ENCODE measurements around the gene TOP3A.
"Not testable (repeated sequence)": the region's sequence is repeated elsewhere in the genome, so short reads cannot be mapped to it uniquely, and the experiment has no call there.

- TF ChIP-seq, protein P1, sequence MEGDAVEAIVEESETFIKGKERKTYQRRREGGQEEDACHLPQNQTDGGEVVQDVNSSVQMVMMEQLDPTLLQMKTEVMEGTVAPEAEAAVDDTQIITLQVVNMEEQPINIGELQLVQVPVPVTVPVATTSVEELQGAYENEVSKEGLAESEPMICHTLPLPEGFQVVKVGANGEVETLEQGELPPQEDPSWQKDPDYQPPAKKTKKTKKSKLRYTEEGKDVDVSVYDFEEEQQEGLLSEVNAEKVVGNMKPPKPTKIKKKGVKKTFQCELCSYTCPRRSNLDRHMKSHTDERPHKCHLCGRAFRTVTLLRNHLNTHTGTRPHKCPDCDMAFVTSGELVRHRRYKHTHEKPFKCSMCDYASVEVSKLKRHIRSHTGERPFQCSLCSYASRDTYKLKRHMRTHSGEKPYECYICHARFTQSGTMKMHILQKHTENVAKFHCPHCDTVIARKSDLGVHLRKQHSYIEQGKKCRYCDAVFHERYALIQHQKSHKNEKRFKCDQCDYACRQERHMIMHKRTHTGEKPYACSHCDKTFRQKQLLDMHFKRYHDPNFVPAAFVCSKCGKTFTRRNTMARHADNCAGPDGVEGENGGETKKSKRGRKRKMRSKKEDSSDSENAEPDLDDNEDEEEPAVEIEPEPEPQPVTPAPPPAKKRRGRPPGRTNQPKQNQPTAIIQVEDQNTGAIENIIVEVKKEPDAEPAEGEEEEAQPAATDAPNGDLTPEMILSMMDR (IDR thresholded peaks at IDR 0.05) = not testable (repeated sequence)
- not testable (repeated sequence) for TF ChIP-seq POLR2AphosphoS5, POLR2A (IDR thresholded peaks at IDR 0.05)
These were observed 16.7 kb downstream of the TOP3A start for GRCh38 chr17:18298061-18298460.
